ENCODE data around the gene MIA.
"Not testable (repeated sequence)": the region's sequence is repeated elsewhere in the genome, so short reads cannot be mapped to it uniquely, and the experiment has no call there.

The MIA gene

DNA sequence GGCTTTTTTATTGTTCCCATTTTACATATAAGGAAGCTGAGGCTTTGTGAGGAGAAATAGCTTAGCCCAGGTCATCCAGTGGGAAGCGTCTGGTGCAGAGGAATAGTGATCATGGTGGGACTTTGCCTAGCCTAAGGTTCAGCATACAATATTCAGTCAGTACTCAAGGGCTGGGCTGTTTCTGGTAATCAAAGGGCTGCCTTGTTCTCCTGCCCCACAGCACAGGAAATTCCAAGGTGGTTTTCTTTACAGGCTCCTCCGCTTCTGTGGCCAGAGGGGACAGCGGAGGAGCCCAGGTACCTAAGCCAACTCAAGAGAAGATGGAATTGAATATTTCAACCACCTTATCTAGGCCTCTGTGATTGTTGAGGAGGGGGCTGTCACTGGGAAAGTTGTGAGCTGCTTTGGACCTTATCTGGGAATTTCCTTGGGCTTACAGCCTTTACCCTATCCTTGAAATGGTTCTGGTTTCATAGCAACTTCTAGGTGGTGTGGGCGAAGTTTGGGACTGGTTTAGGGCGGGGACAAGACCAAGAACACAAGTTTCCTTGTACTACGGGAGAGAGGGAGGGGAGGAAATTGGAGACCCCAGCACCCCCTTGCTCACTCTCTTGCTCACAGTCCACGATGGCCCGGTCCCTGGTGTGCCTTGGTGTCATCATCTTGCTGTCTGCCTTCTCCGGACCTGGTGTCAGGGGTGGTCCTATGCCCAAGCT, at the start of gene MIA:
Gene MIA (plus strand): TSS at position 606 of the 716 bp plus-strand sequence. CDS start 22 bp downstream, at position 628.
- no peak for DNase-seq

DNA sequence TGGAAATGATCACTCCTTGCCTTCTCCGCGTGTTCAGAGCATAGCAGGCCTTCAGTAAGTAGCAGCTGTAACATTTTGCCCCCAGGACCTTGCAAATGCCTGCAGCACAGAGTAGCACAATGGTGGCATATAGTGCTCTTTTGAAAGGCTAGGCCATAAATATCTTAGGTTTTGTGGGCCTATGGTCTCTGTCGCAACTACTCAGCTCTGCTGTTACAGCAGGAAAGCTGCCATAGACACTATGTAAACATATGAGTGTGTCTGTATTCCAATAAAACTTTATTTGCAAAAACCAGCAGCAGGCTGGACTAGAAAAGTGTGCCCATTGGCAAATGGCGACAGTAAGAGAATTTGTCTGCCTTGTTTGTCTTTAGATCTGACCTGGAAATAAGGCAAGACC, 49.0 kb upstream of the MIA start:
- no peak for DNase-seq

DNA sequence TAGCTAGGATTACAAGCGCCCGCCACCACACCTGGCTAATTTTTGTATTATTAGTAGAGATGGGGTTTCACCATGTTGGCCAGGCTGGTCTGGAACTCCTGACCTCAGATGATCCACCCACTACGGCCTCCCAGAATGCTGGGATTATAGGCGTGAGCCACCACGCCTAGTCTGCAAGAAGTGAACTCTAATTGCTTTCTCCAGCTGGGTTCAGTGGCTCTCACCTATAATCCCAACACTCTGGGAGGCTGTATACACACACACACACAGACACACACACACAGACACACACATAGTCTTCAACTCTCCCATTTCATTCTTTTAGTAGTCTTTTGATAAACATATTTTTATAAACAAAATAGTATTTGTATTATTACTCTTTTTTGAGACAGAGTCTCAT, 45.3 kb upstream of the MIA start:
- not testable (repeated sequence) for DNase-seq

DNA sequence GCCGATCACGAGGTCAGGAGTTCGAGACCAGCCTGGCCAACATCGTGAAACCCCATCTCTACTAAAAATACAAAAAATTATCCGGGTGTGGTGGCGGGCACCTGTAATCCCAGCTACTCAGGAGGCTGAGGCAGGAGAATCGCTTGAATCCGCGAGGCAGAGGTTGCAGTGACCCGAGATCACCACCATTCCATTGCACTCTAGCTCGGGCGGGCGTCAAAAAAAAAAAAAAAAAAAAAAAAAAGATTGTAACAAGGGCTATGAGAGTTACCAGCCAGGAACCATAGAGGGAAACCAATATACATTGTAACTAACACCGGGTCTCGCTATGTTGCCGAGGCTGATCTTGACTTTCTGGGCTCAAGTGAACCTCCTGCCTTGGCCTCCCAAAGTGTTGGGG, 43.0 kb upstream of the MIA start:
- DNase-seq = not testable (repeated sequence)

DNA sequence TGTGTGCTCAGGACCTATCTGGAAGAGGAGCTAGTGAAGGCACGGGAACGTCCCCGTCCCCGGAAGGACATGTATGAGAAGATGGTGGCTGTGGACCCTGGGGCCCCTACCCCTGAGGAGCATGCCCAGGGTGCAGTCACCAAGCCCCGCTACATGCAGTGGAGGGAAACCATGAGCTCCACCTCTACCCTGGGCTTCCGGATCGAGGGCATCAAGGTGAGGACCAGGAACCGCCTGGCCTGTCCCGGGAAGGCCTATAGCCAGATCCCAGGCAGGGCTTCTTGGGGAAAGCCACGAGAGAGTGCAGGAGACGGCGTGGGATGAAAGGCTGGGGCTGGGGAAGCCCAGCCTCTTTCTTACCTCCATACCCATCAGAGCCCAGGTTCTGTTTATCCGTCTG, 42.2 kb upstream of the MIA start:
- no peak for DNase-seq

DNA sequence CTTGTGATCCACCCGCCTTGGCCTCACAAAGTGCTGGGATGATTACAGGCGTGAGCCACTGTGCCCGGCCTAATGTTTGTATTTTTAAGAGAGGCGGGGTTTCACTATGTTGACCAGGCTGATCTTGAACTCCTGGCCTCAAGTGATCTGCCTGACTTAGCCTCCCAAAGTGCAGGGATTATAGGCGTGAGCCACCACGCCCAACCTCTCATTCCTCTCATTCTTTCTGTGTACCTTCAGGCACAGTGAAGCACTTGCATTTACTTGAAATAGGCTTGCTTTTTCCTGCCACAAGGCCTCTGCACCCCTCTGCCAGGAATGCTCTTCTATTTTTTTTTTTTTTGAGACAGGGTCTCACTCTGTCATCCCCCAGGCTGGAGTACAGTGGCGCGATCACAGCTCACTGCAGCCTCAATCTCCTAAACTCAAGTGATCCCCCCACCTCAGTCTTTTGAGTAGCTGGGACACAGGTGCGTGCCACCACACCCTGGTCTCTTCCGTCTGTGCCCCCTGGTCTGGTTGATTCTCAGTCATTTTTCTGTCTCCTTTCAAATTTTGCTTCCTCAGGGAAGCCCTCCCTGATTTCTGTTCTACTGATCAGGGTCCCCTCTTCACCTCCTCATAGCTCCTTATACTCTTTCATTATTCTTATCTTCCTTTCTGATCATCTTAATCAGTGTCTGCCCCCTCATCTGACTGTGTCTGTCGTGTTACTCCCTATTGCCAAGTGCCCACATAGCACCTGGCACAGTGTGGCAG, 40.1 kb upstream of the MIA start:
- DNase-seq = no peak

DNA sequence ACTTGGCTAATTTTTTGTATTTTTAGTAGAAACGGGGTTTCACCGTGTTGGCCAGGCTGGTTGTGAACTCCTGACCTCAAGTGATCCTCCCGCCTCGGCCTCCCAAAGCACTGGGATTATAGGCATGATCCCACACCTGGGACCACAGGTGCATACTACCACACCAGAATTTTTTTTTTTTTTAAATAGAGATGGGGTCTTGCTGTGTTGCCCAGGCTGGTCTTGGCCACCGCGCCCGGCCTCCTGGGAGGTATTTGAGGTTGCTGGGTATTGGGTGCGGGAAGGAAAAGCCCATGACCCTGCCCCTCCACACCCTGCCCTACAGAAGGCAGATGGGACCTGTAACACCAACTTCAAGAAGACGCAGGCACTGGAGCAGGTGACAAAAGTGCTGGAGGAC, 38.7 kb upstream of the MIA start:
- no peak for DNase-seq

DNA sequence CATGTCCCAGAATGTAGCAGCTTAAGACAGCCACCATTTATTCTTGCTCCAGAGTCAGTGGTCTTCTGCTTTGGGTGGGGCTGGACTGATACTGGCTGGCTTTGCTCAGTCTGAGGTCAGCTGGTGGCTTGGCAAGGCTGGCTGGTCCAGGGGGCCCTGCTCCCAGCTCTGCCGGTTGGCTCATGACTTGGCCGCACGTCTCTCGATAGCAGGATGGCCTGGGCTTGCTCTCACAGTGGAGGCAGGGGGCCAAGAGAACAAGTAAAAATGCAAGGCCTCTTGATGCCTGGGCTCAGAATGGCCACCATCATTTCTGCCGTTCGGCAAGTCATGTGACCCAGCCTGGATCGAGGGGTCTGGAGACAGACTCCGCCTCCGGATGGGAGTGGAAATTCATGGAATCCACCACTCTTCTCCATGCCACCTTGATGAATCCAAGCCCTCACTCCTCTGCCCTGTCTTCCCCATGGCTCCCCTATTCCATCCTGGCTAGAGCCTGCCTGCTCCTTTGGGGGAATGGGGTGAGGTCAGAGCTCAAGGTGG, 38.1 kb upstream of the MIA start:
- DNase-seq = no peak

DNA sequence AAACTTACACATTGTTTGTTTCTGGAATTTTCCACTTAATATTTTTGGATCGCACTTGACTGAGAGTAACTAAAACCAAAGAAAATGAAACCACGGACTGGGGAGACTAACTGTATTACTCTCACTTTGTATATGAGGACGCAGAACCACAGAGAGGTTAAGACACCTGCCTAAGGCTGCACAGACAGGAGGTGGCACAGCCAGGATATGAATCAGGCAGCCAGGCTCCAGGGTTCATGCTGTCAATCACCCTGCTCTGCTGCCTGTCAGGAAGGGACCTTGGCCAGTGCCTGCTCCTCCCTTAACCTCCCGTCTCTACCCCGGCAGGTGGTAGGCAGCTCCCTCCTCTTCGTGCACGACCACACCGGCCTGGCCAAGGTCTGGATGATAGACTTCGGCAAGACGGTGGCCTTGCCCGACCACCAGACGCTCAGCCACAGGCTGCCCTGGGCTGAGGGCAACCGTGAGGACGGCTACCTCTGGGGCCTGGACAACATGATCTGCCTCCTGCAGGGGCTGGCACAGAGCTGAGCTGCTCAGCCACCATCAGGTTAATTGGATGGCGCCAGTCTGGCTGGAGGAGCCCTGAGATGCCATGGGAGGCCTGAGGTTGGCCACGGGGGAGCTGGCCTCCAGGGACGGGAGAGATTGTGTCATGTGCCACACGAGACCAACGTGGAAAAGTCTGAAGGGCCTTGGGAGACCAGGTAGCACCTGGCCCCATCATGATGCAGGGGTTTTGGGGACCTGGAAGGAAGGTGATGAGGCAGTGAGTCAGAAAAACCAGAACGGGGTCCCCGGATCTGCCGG, 36.1 kb upstream of the MIA start:
- no peak for DNase-seq

DNA sequence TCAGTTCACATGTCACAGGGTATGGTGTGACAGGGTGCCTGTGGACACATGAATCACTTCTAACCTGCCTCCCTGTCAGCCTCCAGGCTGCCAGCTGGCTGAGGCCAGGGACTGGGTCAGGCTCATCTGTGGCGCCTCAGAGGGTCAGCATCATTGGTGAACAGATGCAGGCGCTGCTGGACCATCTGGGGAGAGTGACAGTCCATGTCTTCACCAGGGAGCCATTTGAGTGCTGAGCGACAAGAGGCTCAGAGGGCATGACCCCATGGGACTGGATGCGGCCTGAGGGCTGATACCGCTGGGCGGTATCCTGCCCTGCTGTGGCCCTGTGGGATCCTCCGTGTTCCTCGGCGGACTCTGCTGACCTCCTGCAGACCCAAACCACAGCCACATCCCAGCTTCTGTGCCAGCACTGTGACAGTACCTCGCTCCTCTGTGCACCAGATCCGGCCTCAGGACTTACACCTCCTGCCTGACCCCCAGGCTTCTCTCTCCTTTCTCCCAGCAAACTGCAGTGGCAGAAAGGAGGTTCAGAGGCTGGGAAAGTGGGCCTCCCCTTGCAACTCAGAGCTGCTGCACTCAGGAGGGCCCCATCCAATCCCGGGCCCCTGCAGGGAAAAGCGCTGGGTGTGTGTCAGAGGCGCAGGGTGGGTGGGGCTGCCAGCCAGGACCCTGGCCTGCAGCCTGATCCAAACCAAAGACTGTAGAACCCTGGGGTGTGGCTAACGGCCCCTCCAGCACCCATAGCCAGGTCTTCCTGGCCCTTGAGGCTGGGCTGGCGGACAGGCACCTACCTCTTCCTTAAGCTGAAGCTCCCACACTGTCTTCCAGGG, 35.2 kb upstream of the MIA start:
- DNase-seq = no peak

DNA sequence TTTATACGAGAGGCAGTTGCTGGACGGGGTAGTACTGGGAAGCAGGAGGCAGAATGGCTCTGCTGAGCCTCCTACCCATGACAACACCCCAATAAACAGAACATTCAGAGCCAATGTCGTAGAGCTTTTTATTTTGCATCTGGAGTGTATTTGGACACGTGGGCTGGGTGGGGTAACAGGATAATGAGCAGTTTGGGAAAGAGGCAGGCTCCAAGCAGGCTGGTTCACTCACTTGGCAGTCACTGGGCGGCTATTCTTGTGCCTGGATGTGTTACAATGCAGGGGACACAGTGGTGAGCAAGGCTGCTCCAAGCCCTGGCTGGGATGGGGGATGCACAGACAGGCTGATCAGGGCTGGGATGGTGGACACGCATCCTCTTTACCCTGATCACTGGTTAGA, 34.6 kb upstream of the MIA start:
- DNase-seq = no peak

DNA sequence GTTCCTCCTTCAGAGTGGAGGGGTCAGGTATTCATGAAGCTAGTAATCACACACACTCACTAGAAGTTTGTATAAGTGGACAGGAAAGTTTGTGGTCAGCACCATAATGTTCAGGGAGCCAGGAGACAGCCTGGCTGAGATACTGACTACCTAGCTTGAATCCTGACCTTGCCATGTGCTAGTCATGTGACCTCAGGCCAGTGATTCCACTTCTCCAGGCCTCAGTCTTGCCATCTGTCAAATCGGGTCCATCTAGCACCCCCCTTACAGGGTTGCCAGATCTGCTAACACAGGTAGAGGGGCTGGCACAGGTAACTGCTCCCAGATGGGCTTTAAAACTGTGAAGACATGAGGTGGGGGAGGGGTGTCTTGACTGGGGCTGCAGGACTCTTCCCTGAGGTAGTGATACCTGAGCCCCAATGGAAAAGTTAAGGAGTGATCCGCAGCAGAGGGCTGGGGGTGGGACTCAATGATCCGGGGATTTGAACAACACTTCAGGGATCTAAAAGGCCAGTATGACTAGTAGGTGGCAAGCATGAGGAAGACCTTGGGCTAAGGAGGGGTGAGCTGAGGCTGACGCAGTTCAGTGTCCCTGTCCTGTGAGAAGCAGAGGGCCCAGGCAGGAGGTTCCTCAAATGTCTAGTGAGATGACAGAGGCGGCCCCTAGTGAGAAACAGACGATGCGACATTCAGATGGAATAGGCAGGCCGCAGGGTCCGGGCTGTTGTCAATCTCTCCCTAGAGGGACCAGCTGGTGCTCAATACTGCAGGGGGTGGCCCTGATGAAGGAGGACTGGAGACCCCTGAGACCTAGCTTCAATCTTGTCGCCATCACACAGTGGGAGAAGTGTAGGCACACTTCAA, 33.6 kb upstream of the MIA start:
- DNase-seq = no peak

DNA sequence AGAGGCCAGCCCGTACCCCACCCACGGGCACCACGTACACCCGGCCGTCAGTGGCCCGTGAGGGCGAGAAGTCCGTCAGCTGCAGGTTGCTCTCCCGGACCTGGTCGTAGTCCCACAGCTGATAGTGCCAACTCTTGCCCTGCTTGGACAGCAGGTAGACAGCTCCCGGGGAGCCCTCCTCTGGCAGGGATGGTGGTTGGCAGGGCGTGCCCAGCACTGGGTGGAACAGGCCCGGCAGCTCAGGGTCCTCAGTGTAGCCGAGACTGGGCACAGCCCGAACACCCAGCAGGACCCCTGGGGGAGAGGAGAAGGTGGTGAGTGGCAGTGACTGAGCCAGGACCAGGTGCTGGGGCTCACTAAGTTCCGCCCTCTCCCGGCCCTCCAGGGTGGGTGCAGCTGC, 32.8 kb upstream of the MIA start:
- no peak for DNase-seq

DNA sequence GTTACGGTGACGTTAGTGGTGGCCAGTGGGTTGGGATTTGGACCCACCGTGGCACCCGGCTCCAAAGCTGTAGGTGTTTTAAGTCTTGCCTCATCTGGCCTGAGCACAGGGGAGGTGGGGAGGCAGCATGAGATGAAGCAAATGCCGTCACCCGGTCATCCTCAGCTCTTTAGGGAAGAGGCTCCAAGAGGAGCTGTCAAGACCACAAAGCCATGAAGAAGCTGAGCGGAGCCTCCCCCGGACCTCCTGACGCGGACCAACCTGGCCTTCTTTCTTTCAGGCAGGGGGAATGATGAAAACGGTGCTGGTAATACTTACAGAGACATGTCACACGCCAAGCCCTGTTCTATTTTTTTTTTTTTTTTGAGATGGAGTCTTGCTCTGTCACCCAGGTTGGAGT, 32.4 kb upstream of the MIA start:
- no peak for DNase-seq

DNA sequence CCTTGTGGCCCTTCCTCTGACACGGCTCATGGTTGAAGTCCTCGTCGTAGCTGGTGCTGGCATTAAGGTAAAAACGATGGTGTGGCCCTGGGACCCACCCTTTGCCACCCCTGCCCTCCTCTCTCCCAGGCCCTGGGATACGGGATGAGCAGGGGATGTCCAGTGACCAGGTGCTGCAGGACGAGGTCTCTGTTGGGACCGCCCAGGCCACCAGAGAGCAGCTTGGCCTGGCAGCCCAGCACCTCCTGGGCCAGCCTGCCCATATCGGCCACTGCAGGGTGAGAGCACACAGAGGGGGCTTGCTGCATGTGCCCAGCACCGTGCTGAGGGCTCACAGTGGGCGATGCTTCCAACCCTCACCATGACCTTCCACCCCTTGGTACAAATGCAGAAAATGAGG, 31.4 kb upstream of the MIA start:
- no peak for DNase-seq

DNA sequence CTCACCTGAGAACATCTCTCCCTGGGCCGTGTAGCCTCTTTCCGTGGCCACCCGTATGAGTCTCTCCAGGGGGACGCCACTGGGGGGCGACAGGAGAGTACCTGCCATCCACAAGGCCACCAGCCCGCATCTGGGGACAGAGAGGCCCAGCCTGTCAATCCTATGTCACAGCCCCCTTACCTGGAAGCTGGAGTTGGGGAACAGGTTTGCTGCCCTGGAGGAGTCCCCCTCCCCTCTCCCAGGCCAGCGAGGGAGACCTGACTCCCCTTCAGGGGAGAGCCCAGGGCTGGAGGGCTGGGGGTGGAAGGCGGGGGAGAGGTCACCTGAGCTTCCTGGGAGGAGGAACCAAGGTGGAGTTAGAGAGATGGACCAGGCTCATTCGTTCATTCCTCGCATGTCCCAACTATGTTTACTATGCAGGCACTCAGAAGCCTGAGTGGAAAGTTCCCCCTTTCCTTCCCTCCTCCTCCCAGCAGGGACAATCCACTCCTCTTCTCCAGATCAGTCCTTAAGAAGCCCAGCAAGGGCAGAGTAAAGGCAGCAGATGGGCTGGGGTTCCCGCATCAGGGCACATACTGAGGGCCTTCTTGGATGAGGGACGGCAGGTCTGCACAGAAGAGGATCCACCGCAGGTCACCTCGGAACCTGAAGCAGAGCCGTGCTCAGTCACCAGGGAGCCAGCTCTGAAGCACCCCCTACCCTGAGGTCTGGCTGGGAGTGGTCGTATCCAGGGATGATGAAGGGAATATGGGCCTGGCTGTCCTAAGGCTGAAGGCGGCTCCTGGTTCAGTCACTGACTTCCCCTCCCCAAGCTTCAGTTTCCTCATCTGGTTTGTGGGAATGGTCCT, 30.5 kb upstream of the MIA start:
- peak; percentile 40 for DNase-seq

DNA sequence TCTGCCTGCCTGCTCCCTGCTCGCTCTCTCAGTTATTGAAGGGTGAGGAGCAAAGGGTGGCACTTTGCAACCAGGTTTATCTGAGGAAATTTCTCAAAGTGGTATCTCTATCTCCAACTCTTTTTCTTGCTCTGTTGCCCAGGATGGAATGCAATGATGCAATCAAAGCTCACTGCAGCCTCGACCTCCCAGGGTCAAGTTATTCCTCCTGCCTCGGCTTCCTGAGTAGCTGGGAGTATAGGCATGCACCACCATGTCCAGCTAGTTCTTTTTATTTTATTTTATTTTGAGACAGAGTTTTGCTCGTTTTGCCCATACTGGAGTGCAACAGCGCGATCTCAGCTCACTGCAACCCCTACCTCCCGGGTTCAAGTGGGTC, 29.9 kb upstream of the MIA start:
- DNase-seq = no peak

DNA sequence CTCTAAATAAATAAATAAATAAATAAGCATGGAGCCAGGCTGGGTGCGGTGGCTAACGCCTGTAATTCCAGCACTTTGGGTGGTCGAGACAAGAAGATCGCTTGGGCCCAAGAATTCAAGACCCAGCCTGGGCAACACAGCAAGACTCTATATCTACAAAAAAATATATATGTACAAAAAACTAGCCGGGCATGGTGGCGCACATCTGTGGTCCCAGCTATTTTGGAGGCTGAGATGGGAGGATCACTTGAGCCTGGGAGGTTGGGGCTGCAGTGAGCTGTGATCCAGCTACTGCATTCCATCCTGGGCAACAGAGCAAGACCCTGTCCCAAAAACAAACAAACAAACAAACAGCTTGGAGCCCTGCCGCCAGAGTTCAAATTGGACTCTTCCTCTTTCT, 27.8 kb upstream of the MIA start:
- DNase-seq = no peak

DNA sequence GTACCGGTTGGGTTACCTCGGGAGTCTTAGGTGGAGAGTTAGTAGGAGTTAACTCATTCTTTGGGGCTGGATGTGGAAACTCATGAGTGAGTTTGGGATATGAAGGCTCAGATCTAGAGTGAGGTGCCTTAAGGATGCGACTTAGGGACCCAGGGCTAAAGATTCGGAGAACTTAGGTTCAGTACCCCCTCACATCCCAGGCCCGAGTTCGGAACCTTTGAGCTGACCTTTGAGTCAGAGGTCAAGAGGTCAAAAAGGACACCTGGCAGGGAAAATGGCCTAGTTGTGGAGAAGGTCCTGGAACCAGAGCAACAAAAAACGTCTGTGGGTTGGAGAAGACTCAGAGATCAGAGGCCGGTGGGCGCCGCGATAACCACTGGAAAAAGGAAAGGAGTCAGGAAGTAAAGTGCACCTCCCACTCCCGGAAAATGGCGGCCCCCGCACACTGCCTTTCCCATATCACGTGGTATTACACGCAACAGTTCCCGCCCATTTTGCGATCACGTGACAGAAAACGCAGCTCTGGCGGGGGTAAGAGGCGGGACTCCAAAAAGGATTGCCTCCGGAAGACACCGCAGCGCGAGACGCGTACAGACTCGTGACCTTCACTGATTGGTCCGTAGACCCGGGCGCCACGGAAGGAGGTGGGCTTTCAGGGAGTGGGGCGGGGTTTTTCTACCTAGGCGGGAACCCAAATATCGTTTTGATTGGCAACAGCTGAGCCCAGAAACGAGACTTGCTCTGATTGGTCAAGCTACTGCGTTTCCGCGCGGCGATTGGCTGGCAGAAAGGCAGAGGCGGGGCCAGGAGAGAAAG, 25.1 kb upstream of the MIA start, which contains the start of gene ACTMAP:
Gene ACTMAP (minus strand): TSS at position 420 of the 816 bp plus-strand sequence. CDS start 674 bp downstream, outside the sequence.
- DNase-seq = peak; percentile 100

All from CD4-positive, alpha-beta T cell treated with Interleukin-21 for 1 hour (primary cell).